ENCODE results near the gene SPRR2D.

- TF ChIP-seq CTCF (conservative IDR thresholded peaks at IDR 0.05 in 1 of 2, IDR thresholded peaks at IDR 0.05 in 1 of 2; ENCODE audit: low read depth in 1 of 2, low read length in 2 of 2) (no peak), EZH2 (IDR thresholded peaks at IDR 0.05; ENCODE audit: low read length, missing control alignments) (no peak)
Observed at GRCh38 chr1:152993186-152993585, 47.7 kb downstream of the SPRR2D start.

All from fibroblast of lung (primary cell).